Activated T-helper 1 cell treated with anti-CD3 and anti-CD28 coated beads, Interleukin-12 subunit alpha, Interleukin-12 subunit beta, Interleukin-2, Interleukin-4 antibody, amounts not matched to agents 30 ng/mL and 10 ng/mL and 1 ng/mL, durations not matched to agents 14 hours and 24 hours and 36 hours (primary cell): ENCODE data around the gene OR2F2. TPM values are rescaled to one million over a fixed set of nuclear protein-coding genes. Genes with fewer than 3 reads are reported as not detected.

ENCODE experiments used
- DNase-seq: peaks from one replicate; pipeline ENCODE4 v3.0.0; 2021; ENCODE audit warnings: low spot score
- H3K27ac Mint-ChIP-seq: one replicate; pipeline ENCODE4 v1.8.0; 2021; ENCODE audit warnings: mild to moderate bottlenecking, mixed read lengths
- H3K27me3 Mint-ChIP-seq: one replicate; pipeline ENCODE4 v1.8.0; 2022; ENCODE audit warnings: mild to moderate bottlenecking, moderate library complexity, mixed read lengths; ENCODE audit not compliant: insufficient read depth
- H3K36me3 Mint-ChIP-seq: one replicate; pipeline ENCODE4 v1.8.0; 2021; ENCODE audit warnings: low read depth, mixed read lengths
- H3K4me1 Mint-ChIP-seq: one replicate; pipeline ENCODE4 v1.8.0; 2021; ENCODE audit warnings: low read depth, mixed read lengths
- H3K4me3 Mint-ChIP-seq: one replicate; pipeline ENCODE4 v1.8.0; 2021; ENCODE audit warnings: mild to moderate bottlenecking, moderate library complexity, mixed read lengths
- H3K9me3 Mint-ChIP-seq: one replicate; pipeline ENCODE4 v1.8.0; 2021; ENCODE audit warnings: mixed read lengths
- intact Hi-C: fragments of 100-400 bp; cut with micrococcal nuclease; formaldehyde crosslinking; loops from one replicate; pipeline ENCODE4 v1.15.1; 2024
- total RNA-seq: library from RNA; stranded (reverse); gene quantifications from 2 replicates; pipeline ENCODE4 v1.2.3, GENCODE V29; 2022

The OR2F2 gene
- total RNA-seq, 1 donor from 2014 or later = not detected

GRCh38 chr7:143902332-143902899 lies 32.6 kb upstream of the OR2F2 start:
- DNase-seq = no peak
- Mint-ChIP-seq H3K4me3 (peak overlapping the region; percentile 88), H3K36me3 (peaks cover 1% of the 10 kb centered on the region), H3K27me3 (no peaks in the 10 kb centered on the region), H3K9me3 (no peaks in the 10 kb centered on the region), H3K4me1 (peaks cover 26% of the 10 kb centered on the region), H3K27ac (peak overlapping the region; percentile 82)
- intact Hi-C loops = loop anchor here (5.0 kb wide), 2 partner anchors 615 to 920 kb away; partner anchors contain the start of gene CASP2

- H3K27me3 Mint-ChIP-seq = peaks cover 6% of the 10 kb centered on the region
- peaks cover 1% of the 10 kb centered on the region for H3K36me3 Mint-ChIP-seq
- H3K4me1 Mint-ChIP-seq = peaks cover 20% of the 10 kb centered on the region
- no peak overlapping the region for H3K4me3 Mint-ChIP-seq
- intact Hi-C loops = no loop called here
- no peak overlapping the region for H3K27ac Mint-ChIP-seq
- DNase-seq = no peak
- H3K9me3 Mint-ChIP-seq = no peaks in the 10 kb centered on the region
Observed at GRCh38 chr7:143905509-143905908, 29.5 kb upstream of the OR2F2 start.

GRCh38 chr7:143906151-143906550 lies 28.9 kb upstream of the OR2F2 start:
- peaks cover 20% of the 10 kb centered on the region for H3K4me1 Mint-ChIP-seq
- no peaks in the 10 kb centered on the region for H3K9me3 Mint-ChIP-seq
- peaks cover 6% of the 10 kb centered on the region for H3K27me3 Mint-ChIP-seq
- intact Hi-C loops = no loop called here
- H3K4me3 Mint-ChIP-seq = no peak overlapping the region
- peaks cover 1% of the 10 kb centered on the region for H3K36me3 Mint-ChIP-seq
- DNase-seq = no peak
- no peak overlapping the region for H3K27ac Mint-ChIP-seq

GRCh38 chr7:143906895-143907294 lies 28.1 kb upstream of the OR2F2 start:
- intact Hi-C loops = no loop called here
- no peak overlapping the region for H3K27ac Mint-ChIP-seq
- H3K36me3 Mint-ChIP-seq = peaks cover 1% of the 10 kb centered on the region
- peaks cover 6% of the 10 kb centered on the region for H3K27me3 Mint-ChIP-seq
- no peak overlapping the region for H3K4me3 Mint-ChIP-seq
- peaks cover 16% of the 10 kb centered on the region for H3K4me1 Mint-ChIP-seq
- H3K9me3 Mint-ChIP-seq = no peaks in the 10 kb centered on the region
- no peak for DNase-seq

- intact Hi-C loops = no loop called here
Observed at GRCh38 chr7:143908120-143908519, 26.9 kb upstream of the OR2F2 start.

GRCh38 chr7:143909863-143910262 lies 25.2 kb upstream of the OR2F2 start:
- peaks cover 11% of the 10 kb centered on the region for H3K4me1 Mint-ChIP-seq
- H3K4me3 Mint-ChIP-seq = no peak overlapping the region
- H3K9me3 Mint-ChIP-seq = no peaks in the 10 kb centered on the region
- H3K27ac Mint-ChIP-seq = no peak overlapping the region
- H3K36me3 Mint-ChIP-seq = no peaks in the 10 kb centered on the region
- intact Hi-C loops = no loop called here
- peaks cover 10% of the 10 kb centered on the region for H3K27me3 Mint-ChIP-seq
- DNase-seq = no peak

More at GRCh38 chr7:143908120-143908519, 26.9 kb upstream of the OR2F2 start:
- Mint-ChIP-seq H3K9me3 (no peaks in the 10 kb centered on the region), H3K4me1 (peaks cover 11% of the 10 kb centered on the region), H3K27ac (no peak overlapping the region), H3K4me3 (no peak overlapping the region), H3K36me3 (no peaks in the 10 kb centered on the region), H3K27me3 (peaks cover 6% of the 10 kb centered on the region)
- no peak for DNase-seq

- Mint-ChIP-seq H3K27ac (no peak overlapping the region), H3K9me3 (no peaks in the 10 kb centered on the region), H3K4me1 (peaks cover 11% of the 10 kb centered on the region), H3K27me3 (peaks cover 10% of the 10 kb centered on the region), H3K4me3 (no peak overlapping the region), H3K36me3 (no peaks in the 10 kb centered on the region)
- no peak for DNase-seq
- intact Hi-C loops = no loop called here
Observed at GRCh38 chr7:143910473-143911248, 24.4 kb upstream of the OR2F2 start.

GRCh38 chr7:143913945-143914615 lies 21.0 kb upstream of the OR2F2 start:
- no peaks in the 10 kb centered on the region for H3K9me3 Mint-ChIP-seq
- no peak overlapping the region for H3K4me3 Mint-ChIP-seq
- intact Hi-C loops = no loop called here
- no peak overlapping the region for H3K27ac Mint-ChIP-seq
- peaks cover 17% of the 10 kb centered on the region for H3K27me3 Mint-ChIP-seq
- peaks cover 11% of the 10 kb centered on the region for H3K4me1 Mint-ChIP-seq
- H3K36me3 Mint-ChIP-seq = no peaks in the 10 kb centered on the region
- DNase-seq = no peak

GRCh38 chr7:143914938-143915652 lies 19.9 kb upstream of the OR2F2 start:
- Mint-ChIP-seq H3K4me3 (no peak overlapping the region), H3K27me3 (peaks cover 23% of the 10 kb centered on the region), H3K4me1 (peaks cover 11% of the 10 kb centered on the region), H3K27ac (no peak overlapping the region), H3K9me3 (no peaks in the 10 kb centered on the region), H3K36me3 (no peaks in the 10 kb centered on the region)
- intact Hi-C loops = no loop called here
- no peak for DNase-seq

- H3K27me3 Mint-ChIP-seq = peaks cover 20% of the 10 kb centered on the region
- peaks cover 13% of the 10 kb centered on the region for H3K4me1 Mint-ChIP-seq
Observed at GRCh38 chr7:143924851-143925250, 10.2 kb upstream of the OR2F2 start.

GRCh38 chr7:143929224-143929920 lies 5.7 kb upstream of the OR2F2 start:
- peaks cover 25% of the 10 kb centered on the region for H3K4me1 Mint-ChIP-seq
- H3K9me3 Mint-ChIP-seq = no peaks in the 10 kb centered on the region
- no peak overlapping the region for H3K4me3 Mint-ChIP-seq
- intact Hi-C loops = loop anchor here (1.0 kb wide), 1 partner anchor 28 kb away; no protein-coding TSS in a partner anchor
- no peak overlapping the region for H3K27ac Mint-ChIP-seq
- no peak for DNase-seq
- peaks cover 2% of the 10 kb centered on the region for H3K27me3 Mint-ChIP-seq
- no peaks in the 10 kb centered on the region for H3K36me3 Mint-ChIP-seq

More at GRCh38 chr7:143924851-143925250, 10.2 kb upstream of the OR2F2 start:
- Mint-ChIP-seq H3K4me3 (no peak overlapping the region), H3K36me3 (no peaks in the 10 kb centered on the region), H3K9me3 (no peaks in the 10 kb centered on the region), H3K27ac (no peak overlapping the region)
- intact Hi-C loops = no loop called here
- no peak for DNase-seq

GRCh38 chr7:143931739-143932138 lies 3.3 kb upstream of the OR2F2 start:
- Mint-ChIP-seq H3K36me3 (no peaks in the 10 kb centered on the region), H3K27me3 (peaks cover 2% of the 10 kb centered on the region), H3K4me1 (peaks cover 25% of the 10 kb centered on the region), H3K9me3 (peaks cover 4% of the 10 kb centered on the region), H3K27ac (no peak overlapping the region), H3K4me3 (no peak overlapping the region)
- intact Hi-C loops = no loop called here
- no peak for DNase-seq
